ENCODE data around the gene HSF2BP.

DNA sequence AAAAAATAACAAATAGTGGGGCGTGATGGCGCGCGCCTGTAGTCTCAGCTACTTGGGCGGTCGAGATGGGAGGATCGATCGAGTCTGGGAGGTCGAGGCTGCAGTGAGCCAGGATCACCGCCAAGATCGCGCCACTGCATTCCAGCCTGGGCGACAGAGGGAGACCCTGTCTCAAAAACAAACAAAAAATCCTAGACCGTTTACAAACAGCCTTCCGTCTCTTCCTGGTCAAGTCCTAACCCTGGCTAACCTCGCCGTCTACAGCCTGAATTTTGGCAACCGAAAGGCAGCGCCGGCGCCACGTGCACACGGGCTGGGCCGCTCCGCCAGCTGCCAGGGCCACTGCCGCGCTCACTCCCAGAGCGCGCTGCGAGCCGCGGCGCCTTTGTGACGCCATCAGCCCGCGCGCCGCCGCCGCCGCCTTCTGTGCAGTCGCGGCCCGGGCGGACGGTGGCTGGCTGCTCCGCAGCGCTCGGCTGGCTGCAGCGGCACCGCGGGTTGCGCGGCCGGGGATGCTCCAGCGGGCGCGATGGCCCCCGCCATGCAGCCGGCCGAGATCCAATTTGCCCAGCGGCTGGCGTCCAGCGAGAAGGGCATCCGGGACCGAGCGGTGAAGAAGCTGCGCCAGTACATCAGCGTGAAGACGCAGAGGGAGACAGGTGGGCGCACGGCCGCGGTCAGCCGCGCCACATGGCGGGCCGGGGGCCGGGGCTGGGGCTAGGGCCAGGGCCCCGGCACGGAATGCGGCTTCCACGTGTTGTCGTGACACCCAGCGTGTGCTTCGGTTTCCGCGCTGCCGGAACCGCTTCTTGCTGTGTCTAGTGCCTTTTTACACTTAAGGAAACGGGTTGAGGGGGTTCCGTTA, at the start of gene HSF2BP, which contains the start of gene RRP1B:
- TF ChIP-seq EZH2 (IDR thresholded peaks at IDR 0.05; ENCODE audit: borderline replicate concordance, insufficient read depth, low read length, poor library complexity, severe bottlenecking) (no peak), REST (IDR thresholded peaks at IDR 0.05; ENCODE audit: borderline replicate concordance) (no peak)
- TF ChIP-seq, protein P1, sequence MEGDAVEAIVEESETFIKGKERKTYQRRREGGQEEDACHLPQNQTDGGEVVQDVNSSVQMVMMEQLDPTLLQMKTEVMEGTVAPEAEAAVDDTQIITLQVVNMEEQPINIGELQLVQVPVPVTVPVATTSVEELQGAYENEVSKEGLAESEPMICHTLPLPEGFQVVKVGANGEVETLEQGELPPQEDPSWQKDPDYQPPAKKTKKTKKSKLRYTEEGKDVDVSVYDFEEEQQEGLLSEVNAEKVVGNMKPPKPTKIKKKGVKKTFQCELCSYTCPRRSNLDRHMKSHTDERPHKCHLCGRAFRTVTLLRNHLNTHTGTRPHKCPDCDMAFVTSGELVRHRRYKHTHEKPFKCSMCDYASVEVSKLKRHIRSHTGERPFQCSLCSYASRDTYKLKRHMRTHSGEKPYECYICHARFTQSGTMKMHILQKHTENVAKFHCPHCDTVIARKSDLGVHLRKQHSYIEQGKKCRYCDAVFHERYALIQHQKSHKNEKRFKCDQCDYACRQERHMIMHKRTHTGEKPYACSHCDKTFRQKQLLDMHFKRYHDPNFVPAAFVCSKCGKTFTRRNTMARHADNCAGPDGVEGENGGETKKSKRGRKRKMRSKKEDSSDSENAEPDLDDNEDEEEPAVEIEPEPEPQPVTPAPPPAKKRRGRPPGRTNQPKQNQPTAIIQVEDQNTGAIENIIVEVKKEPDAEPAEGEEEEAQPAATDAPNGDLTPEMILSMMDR (IDR thresholded peaks at IDR 0.05; ENCODE audit: poor library complexity, severe bottlenecking) = peak; percentile 60
